ENCODE results near the gene LRRC2.

LRRC2 gene

GRCh38 chr3:46478341-46478740 lies 87.8 kb downstream of the LRRC2 start:
- DNase-seq (ENCODE audit: extremely low read depth, low read depth): no peak
- TF ChIP-seq CTCF (IDR thresholded peaks at IDR 0.05; ENCODE audit: low read depth, low read length, missing control alignments): no peak
- no peak overlapping the region for H3K4me3 ChIP-seq (replicated peaks; ENCODE audit: low read depth, low read length)

GRCh38 chr3:46477756-46478155 lies 88.3 kb downstream of the LRRC2 start:
- no peak for DNase-seq (ENCODE audit: extremely low read depth, low read depth)
- H3K4me3 ChIP-seq (replicated peaks; ENCODE audit: low read depth, low read length): no peak overlapping the region
- no peak for TF ChIP-seq CTCF (IDR thresholded peaks at IDR 0.05; ENCODE audit: low read depth, low read length, missing control alignments)

- H3K4me3 ChIP-seq (replicated peaks; ENCODE audit: low read depth, low read length): no peak overlapping the region
- TF ChIP-seq CTCF (IDR thresholded peaks at IDR 0.05; ENCODE audit: low read depth, low read length, missing control alignments): no peak
- DNase-seq (ENCODE audit: extremely low read depth, low read depth): no peak
Measured at GRCh38 chr3:46477145-46477544, 89.0 kb downstream of the LRRC2 start.

GRCh38 chr3:46472736-46473135 lies 93.4 kb downstream of the LRRC2 start:
- H3K4me3 ChIP-seq (replicated peaks; ENCODE audit: low read depth, low read length): no peak overlapping the region
- no peak for TF ChIP-seq CTCF (IDR thresholded peaks at IDR 0.05; ENCODE audit: low read depth, low read length, missing control alignments)
- no peak for DNase-seq (ENCODE audit: extremely low read depth, low read depth)

- no peak overlapping the region for H3K4me3 ChIP-seq (replicated peaks; ENCODE audit: low read depth, low read length)
- no peak for TF ChIP-seq CTCF (IDR thresholded peaks at IDR 0.05; ENCODE audit: low read depth, low read length, missing control alignments)
- DNase-seq (ENCODE audit: extremely low read depth, low read depth): no peak
Measured at GRCh38 chr3:46471371-46471914, 94.7 kb downstream of the LRRC2 start.

- no peak for DNase-seq (ENCODE audit: extremely low read depth, low read depth)
- no peak for TF ChIP-seq CTCF (IDR thresholded peaks at IDR 0.05; ENCODE audit: low read depth, low read length, missing control alignments)
- no peak overlapping the region for H3K4me3 ChIP-seq (replicated peaks; ENCODE audit: low read depth, low read length)
Measured at GRCh38 chr3:46470831-46471230, 95.3 kb downstream of the LRRC2 start.
